Endothelial cell of umbilical vein (primary cell): Measurements from ENCODE around the gene FOXP4. TPM values are rescaled to one million over a fixed set of nuclear protein-coding genes. Genes with fewer than 3 reads are reported as not detected.

ENCODE experiments used
- BruUV-seq: library from RNA; stranded (reverse); fragments of 400-500 nt; replicated peaks from 2 replicates; lab custom pipeline; 2021; lab: Mats Ljungman, UMichigan
- CTCF ChIA-PET: fragments of 300-600, 350-600 bp; sonication (Branson Sonifier 250); formaldehyde crosslinking; loops from one replicate; lab custom pipeline; 2021; ENCODE audit warnings: antibody characterized with exemption, inconsistent platforms; lab: Charles Lee
- POLR2A ChIA-PET: fragments of 300-600, 350-600 bp; sonication (Branson Sonifier 250); formaldehyde crosslinking; loops from one replicate; lab custom pipeline; 2021; ENCODE audit warnings: antibody characterized with exemption, inconsistent platforms; lab: Charles Lee
- DNase-seq: peaks from one replicate; pipeline ENCODE4 v3.0.0-alpha.2; 2011; ENCODE audit warnings: low read depth, low spot score
- FAIRE-seq: peaks from 2 replicates; lab custom pipeline; 2011; peaks lifted over from hg19 to GRCh38; lab: Jason Lieb, UNC
- H2AFZ ChIP-seq: 2 replicates; pipeline ENCODE4 v1.6.0; 2012; ENCODE audit warnings: low read depth, low read length, control low read depth, inconsistent platforms
- H3K27ac ChIP-seq: 2 replicates; pipeline ENCODE4 v1.5.1; 2011; ENCODE audit warnings: low read depth, mild to moderate bottlenecking, control low read depth, low read length, moderate library complexity; ENCODE audit not compliant: insufficient read depth
- H3K27me3 ChIP-seq, 2 experiments: 2 replicates each; pipeline versions ENCODE4 v1.6.0 to v1.6.1; 2011; ENCODE audit warnings: low read length in 2 of 2, mixed read lengths in 1 of 2; ENCODE audit not compliant: control insufficient read depth in 2 of 2, insufficient read depth in 2 of 2
- H3K36me3 ChIP-seq, 2 experiments: 2 replicates in 1 of 2; 3 replicates in 1 of 2; pipeline ENCODE4 v1.5.1; 2011; ENCODE audit warnings: low read length in 2 of 2, mild to moderate bottlenecking in 1 of 2, moderate library complexity in 1 of 2; ENCODE audit not compliant: control insufficient read depth in 2 of 2, insufficient read depth in 2 of 2; ENCODE audit errors: extremely low read depth in 1 of 2
- H3K4me1 ChIP-seq: 3 replicates; pipeline ENCODE4 v1.5.1; 2011; ENCODE audit warnings: mild to moderate bottlenecking, low read length; ENCODE audit not compliant: control insufficient read depth, insufficient read depth; ENCODE audit errors: extremely low read depth
- H3K4me2 ChIP-seq: 2 replicates; pipeline ENCODE4 v1.6.1; 2011; ENCODE audit warnings: low read length, control low read depth, mixed read lengths; ENCODE audit not compliant: insufficient read depth
- H3K4me3 ChIP-seq, 3 experiments: fragments of 200-600 bp in 1 of 3; sonication (generic), shearing (Covaris generic) in 1 of 3; replicated peaks in 1 of 3; 2 replicates each; pipeline ENCODE4 v1.5.1; 2011 to 2016; ENCODE audit warnings: control low read depth in 3 of 3, low read length in 3 of 3, mild to moderate bottlenecking in 2 of 3, inconsistent platforms in 1 of 3, low read depth in 1 of 3, moderate library complexity in 1 of 3; ENCODE audit not compliant: insufficient read depth in 1 of 3
- H3K79me2 ChIP-seq: 2 replicates; pipeline ENCODE4 v1.6.0; 2012; ENCODE audit warnings: low read length, inconsistent platforms; ENCODE audit not compliant: control insufficient read depth, insufficient read depth
- H3K9ac ChIP-seq: replicated peaks from 2 replicates; pipeline ENCODE3; 2011; ENCODE audit warnings: low read length, control low read depth; ENCODE audit not compliant: insufficient read depth; ENCODE audit errors: extremely low read depth
- H3K9me1 ChIP-seq: replicated peaks from 3 replicates; pipeline ENCODE4 v1.6.0; 2011; ENCODE audit warnings: mild to moderate bottlenecking, low read length; ENCODE audit not compliant: control insufficient read depth, insufficient read depth; ENCODE audit errors: extremely low read depth
- H3K9me3 ChIP-seq: replicated peaks from 2 replicates; pipeline ENCODE4 v1.5.1; 2012; ENCODE audit warnings: low read length, inconsistent platforms; ENCODE audit not compliant: control insufficient read depth, insufficient read depth
- H4K20me1 ChIP-seq: replicated peaks from 2 replicates; pipeline ENCODE3; 2011; ENCODE audit warnings: mild to moderate bottlenecking, low read length; ENCODE audit not compliant: control insufficient read depth, insufficient read depth; ENCODE audit errors: extremely low read depth
- CTCF ChIP-seq, 2 donors: IDR thresholded peaks; 1 replicate in 1 of 2; 2 replicates in 1 of 2; pipeline ENCODE4 v1.5.1; 2011; ENCODE audit warnings: low read length in 2 of 2, mild to moderate bottlenecking in 2 of 2, moderate library complexity in 2 of 2, control low read depth in 1 of 2, inconsistent platforms in 1 of 2, low read depth in 1 of 2; ENCODE audit not compliant: insufficient read depth in 1 of 2; ENCODE audit errors: extremely low read depth in 1 of 2
- EZH2 ChIP-seq: IDR thresholded peaks from 2 replicates; pipeline ENCODE4 v1.6.1; 2012; ENCODE audit warnings: borderline replicate concordance, low read depth, mild to moderate bottlenecking, moderate library complexity, low read length, inconsistent platforms; ENCODE audit not compliant: severe bottlenecking
- FOS ChIP-seq: IDR thresholded peaks from 2 replicates; pipeline ENCODE4 v1.6.1; 2011; ENCODE audit warnings: mild to moderate bottlenecking, low read length, moderate library complexity, borderline replicate concordance; ENCODE audit not compliant: insufficient read depth
- GATA2 ChIP-seq: IDR thresholded peaks from 2 replicates; pipeline ENCODE4 v1.7.0; 2011; ENCODE audit warnings: low read depth, mild to moderate bottlenecking, moderate library complexity, mixed read lengths, low read length; ENCODE audit not compliant: insufficient read length, insufficient read depth
- POLR2A ChIP-seq: IDR thresholded peaks from 2 replicates; pipeline ENCODE4 v1.6.1; 2012; ENCODE audit warnings: low read depth, mild to moderate bottlenecking, control low read depth, low read length
- dilution Hi-C: fragments of 300-500 bp; cut with MboI; formaldehyde crosslinking; loops from one replicate; pipeline ENCODE4 v1.15.0; 2019; ENCODE audit warnings: low sequenced_read_pairs; ENCODE audit not compliant: extremely low pct_ligation_motif_present
- intact Hi-C: fragments of 100-400 bp; cut with micrococcal nuclease; formaldehyde crosslinking; loops from one replicate; pipeline ENCODE4 v1.10.0; 2022
- polyA plus RNA-seq, 4 experiments: library from polyadenylated mRNA; depleted of rRNA in 3 of 4; stranded (reverse) in 3 of 4; unstranded in 1 of 4; fragments of >200 nt; gene quantifications; 2 replicates each; pipeline versions ENCODE4 v1.2.1 to v1.2.3, GENCODE V29; 2011 to 2012; ENCODE audit warnings: missing spikeins in 1 of 4
- total RNA-seq: library from RNA; stranded (reverse); gene quantifications from 2 replicates; pipeline ENCODE4 v1.2.3, GENCODE V29; 2021
- TF ChIP-seq, protein P1 (sequence below): IDR thresholded peaks from 2 replicates; pipeline ENCODE4 v1.6.1; 2011; ENCODE audit not compliant: insufficient read depth, insufficient read length

The FOXP4 gene
- total and polyA plus RNA-seq, 2 donors (not counting 3 experiments of a cell fraction or from before 2014, with no cell fraction given), result 5.6 to 23.9 TPM

DNA sequence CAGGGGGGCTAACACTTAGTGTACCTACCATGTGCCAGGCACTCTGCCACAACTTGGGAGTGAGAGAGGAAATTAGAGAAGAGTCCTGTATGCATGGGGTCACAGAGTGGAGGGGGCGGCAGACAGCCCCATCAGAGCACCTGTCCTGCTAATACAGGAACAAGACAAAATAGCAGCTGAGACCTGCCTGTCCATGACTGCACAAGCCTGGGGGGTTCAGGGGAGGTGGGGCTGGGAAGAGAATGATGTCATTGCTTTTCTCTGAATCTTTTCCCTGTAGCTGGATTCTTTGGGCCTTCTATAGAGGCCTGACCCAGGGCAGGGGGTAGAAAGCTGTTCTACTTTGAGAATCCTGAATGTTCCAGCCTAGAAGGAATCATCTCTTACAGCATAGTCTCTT, 37.4 kb downstream of the FOXP4 start:
- H3K9me1 ChIP-seq, result no peaks in the 10 kb centered on the region
- no peaks in the 10 kb centered on the region for H3K27me3 ChIP-seq
- no peak for DNase-seq
- H3K36me3 ChIP-seq, result peaks cover 0 to 7% of the 10 kb centered on the region in 2 experiments
- no peak overlapping the region for H3K27ac ChIP-seq
- H3K79me2 ChIP-seq, result no peaks in the 10 kb centered on the region
- H2AFZ ChIP-seq, result no peak overlapping the region
- intact Hi-C loops, result no loop called here
- dilution Hi-C loops, result no loop called here
- no peaks in the 10 kb centered on the region for H3K9me3 ChIP-seq
- ChIA-PET POLR2A (no interaction called here), CTCF (interaction anchor here (1.0 to 1.1 kb wide), 2 partner anchors 121 to 216 kb away, joined by 3 read pairs; no protein-coding TSS in a partner anchor)
- no peaks in the 10 kb centered on the region for H4K20me1 ChIP-seq
- FAIRE-seq, result no peak
- TF ChIP-seq POLR2A (no peak), CTCF (IDR thresholded peaks at IDR 0.05; ENCODE audit: extremely low read depth in 1 of 2, insufficient read depth in 1 of 2, low read depth in 1 of 2, low read length in 2 of 2) (no peak), EZH2 (no peak), GATA2 (no peak), FOS (no peak)
- TF ChIP-seq, protein P1, sequence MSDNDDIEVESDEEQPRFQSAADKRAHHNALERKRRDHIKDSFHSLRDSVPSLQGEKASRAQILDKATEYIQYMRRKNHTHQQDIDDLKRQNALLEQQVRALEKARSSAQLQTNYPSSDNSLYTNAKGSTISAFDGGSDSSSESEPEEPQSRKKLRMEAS, result no peak
- no TSS peak for BruUV-seq
- H3K4me2 ChIP-seq, result no peak overlapping the region
- H3K4me1 ChIP-seq, result peaks cover 26% of the 10 kb centered on the region
- no peak overlapping the region for H3K9ac ChIP-seq
- H3K4me3 ChIP-seq, result no peak overlapping the region
